Globus pallidus (tissue), 1 donor: ENCODE measurements around the gene ENTPD8.
"Not testable (repeated sequence)": the region's sequence is repeated elsewhere in the genome, so short reads cannot be mapped to it uniquely, and the experiment has no call there.

Experiments used
- DNase-seq: peaks from one replicate; pipeline ENCODE4 v3.0.0-alpha.2; 2015; ENCODE audit warnings: low spot score

Gene ENTPD8

GRCh38 chr9:137394866-137395665 lies 46.1 kb downstream of the ENTPD8 start:
- DNase-seq = no peak

- DNase-seq = no peak
Observed at GRCh38 chr9:137393176-137394150, 47.7 kb downstream of the ENTPD8 start.

GRCh38 chr9:137392232-137393007 lies 48.7 kb downstream of the ENTPD8 start:
- DNase-seq = no peak

GRCh38 chr9:137391411-137391754 lies 49.8 kb downstream of the ENTPD8 start:
- DNase-seq = no peak

- DNase-seq = peak; percentile 28
Observed at GRCh38 chr9:137390553-137391410, 50.4 kb downstream of the ENTPD8 start.

GRCh38 chr9:137389428-137389746 lies 51.8 kb downstream of the ENTPD8 start:
- DNase-seq = no peak

GRCh38 chr9:137388589-137389427 lies 52.3 kb downstream of the ENTPD8 start:
- no peak for DNase-seq

- no peak for DNase-seq
Observed at GRCh38 chr9:137387891-137388560, 53.1 kb downstream of the ENTPD8 start.

- no peak for DNase-seq
Observed at GRCh38 chr9:137387114-137387890, 53.9 kb downstream of the ENTPD8 start.

- not testable (repeated sequence) for DNase-seq
Observed at GRCh38 chr9:137386507-137387113, 54.5 kb downstream of the ENTPD8 start.

GRCh38 chr9:137385061-137385655 lies 56.0 kb downstream of the ENTPD8 start:
- DNase-seq = no peak
